GM12874 (cell line): Measurements from ENCODE around the gene MAP2K7.
A peak's percentile ranks its signal among the peaks of the same experiment; 100 is the strongest.

Experiments
- CTCF ChIP-seq: IDR thresholded peaks from 2 replicates; pipeline ENCODE4 v1.5.1; 2011; ENCODE audit warnings: low read depth, mild to moderate bottlenecking, control low read depth, low read length, moderate library complexity; ENCODE audit not compliant: insufficient read depth

MAP2K7 gene

GRCh38 chr19:7859831-7860713, 43.6 kb upstream of the MAP2K7 start:
- TF ChIP-seq CTCF: no peak

DNA sequence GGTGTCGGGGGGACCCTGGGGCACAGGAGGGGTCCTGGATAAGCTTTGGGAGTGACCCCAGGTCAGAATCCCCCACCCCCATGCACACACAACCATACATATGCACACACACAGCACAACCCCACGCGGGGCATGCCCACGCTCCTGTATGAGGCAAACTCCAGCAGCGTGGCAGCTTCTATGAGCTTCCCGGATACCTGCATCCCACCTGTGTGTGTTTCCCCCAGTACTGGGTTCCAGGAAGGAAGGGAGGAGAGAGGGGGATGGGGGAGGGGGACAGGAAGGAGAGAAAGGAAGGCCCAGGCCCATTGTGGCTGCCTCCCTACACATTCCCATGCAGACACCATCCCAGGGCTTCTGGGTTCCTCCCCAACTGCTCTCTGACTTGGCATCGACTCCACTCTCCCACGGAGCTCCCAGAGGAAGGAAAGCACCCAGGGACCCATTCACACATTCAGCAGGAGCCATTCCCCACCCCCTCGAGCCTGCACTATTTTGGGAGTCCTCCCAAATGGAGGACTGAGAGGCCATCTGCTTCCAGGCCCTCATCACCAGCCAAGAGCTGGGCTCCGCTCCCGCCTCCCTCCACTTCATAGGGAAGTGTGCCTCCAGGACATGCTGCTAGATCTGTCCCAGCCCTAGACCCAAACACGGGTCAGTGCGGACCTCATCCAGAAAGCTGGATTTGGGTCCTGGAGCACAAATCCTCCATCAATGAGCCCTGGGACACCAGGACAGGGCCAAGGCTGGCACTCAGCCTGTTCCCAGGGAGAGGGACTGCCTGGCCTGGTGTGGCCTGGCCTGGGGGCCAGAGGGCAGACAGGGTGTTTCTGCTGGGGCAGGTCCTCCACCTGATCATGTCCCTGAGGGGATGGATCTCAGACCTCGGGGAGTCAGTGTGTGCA, 42.7 kb upstream of the MAP2K7 start:
- no peak for TF ChIP-seq CTCF

- peak; percentile 35; the same call in 1 of the 2 replicates for TF ChIP-seq CTCF
These were observed 41.9 kb upstream of the MAP2K7 start for GRCh38 chr19:7861619-7862412.

GRCh38 chr19:7862413-7862951, 41.2 kb upstream of the MAP2K7 start:
- no peak for TF ChIP-seq CTCF

GRCh38 chr19:7863157-7863970, 40.3 kb upstream of the MAP2K7 start:
- no peak for TF ChIP-seq CTCF

DNA sequence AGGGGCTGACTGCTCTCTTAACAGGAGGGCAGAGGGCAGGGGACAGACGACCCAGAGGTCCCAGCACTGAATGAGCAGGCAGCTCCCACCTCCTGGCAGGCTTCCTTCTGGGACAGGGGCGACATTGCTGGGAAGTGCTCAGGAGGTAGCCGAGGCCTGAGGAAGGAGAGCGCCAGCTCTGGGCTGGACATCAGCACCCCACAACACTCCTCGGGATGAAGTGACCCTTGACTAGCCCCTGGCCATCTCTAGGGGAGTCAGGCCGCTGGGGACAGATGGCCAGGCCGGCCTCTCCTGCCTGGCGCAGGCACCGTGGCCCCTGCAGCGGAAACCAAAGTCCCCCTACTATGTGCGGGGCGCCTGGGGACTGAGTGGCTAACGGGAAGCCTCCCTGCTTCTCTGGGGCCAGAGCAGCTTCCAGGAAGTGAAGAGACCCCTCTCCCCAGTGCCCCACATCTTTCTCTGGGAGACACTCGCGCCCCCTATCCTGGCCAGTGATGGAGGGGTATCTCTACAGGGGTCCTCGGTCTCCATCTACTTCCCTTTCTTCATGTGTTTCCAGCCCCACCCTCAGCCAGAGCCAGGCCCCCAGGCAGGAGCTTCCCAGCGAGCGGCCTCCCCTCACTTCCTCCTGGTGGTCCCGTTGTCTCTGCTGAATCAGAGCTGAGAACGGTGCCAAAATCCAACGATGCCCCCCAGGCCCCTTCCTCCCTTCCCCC, 39.5 kb upstream of the MAP2K7 start:
- no peak for TF ChIP-seq CTCF
